K562 (cell line): ENCODE measurements around the gene SLC24A4.

Experiments used
- MTA1 ChIP-seq: fragments of 450-650 bp; IDR thresholded peaks from 2 replicates; pipeline ENCODE4 v1.6.1; 2017; ENCODE audit warnings: borderline replicate concordance
- MTA2 ChIP-seq: fragments of 450-650 bp; IDR thresholded peaks from 2 replicates; pipeline ENCODE4 v1.6.1; 2016; ENCODE audit warnings: low read depth
- MTA3 ChIP-seq: fragments of 450-650 bp; formaldehyde crosslinking; IDR thresholded peaks from 2 replicates; pipeline ENCODE4 v1.6.1; 2017; ENCODE audit warnings: mild to moderate bottlenecking, borderline replicate concordance
- NCOR1 ChIP-seq: fragments of 450-650 bp; IDR thresholded peaks from 2 replicates; pipeline ENCODE4 v1.6.1; 2016; ENCODE audit warnings: mild to moderate bottlenecking, moderate library complexity
- TAF1 ChIP-seq: IDR thresholded peaks from 2 replicates; pipeline ENCODE4 v1.6.1; 2011; ENCODE audit warnings: mild to moderate bottlenecking, low read length, moderate library complexity; ENCODE audit not compliant: insufficient read depth, control insufficient read depth, severe bottlenecking; ENCODE audit errors: extremely low read depth
- ZNF263 ChIP-seq: sonication (generic); formaldehyde crosslinking; IDR thresholded peaks from 2 replicates; pipeline ENCODE4 v1.8.0; 2022; ENCODE audit warnings: mild to moderate bottlenecking, missing genetic modification reagents, borderline replicate concordance
- TF ChIP-seq, protein P1 (sequence below): sonication (generic); formaldehyde crosslinking; IDR thresholded peaks from 2 replicates; pipeline ENCODE4 v1.8.0; 2022; ENCODE audit warnings: missing genetic modification reagents, mild to moderate bottlenecking, borderline replicate concordance
- TF ChIP-seq, protein P2 (sequence below), 3 experiments: IDR thresholded peaks in 2 of 3; conservative IDR thresholded peaks in 1 of 3; 2 replicates each; pipeline ENCODE4 v1.5.1; 2011 to 2012; ENCODE audit warnings: low read length in 3 of 3, mild to moderate bottlenecking in 3 of 3, control low read depth in 2 of 3, improper control_type of control experiment in 1 of 3, inconsistent platforms in 1 of 3, low read depth in 1 of 3, mixed read lengths in 1 of 3, moderate library complexity in 1 of 3; ENCODE audit not compliant: insufficient read depth in 2 of 3
- TF ChIP-seq, protein P3 (sequence below), 2 experiments: IDR thresholded peaks in 1 of 2; conservative IDR thresholded peaks in 1 of 2; 2 replicates each; pipeline ENCODE4 v1.6.1; 2016; ENCODE audit warnings: low read depth in 2 of 2, mild to moderate bottlenecking in 1 of 2, missing compliant biosample characterization in 1 of 2, missing genetic modification characterization in 1 of 2, moderate library complexity in 1 of 2
- TF ChIP-seq, protein P4 (sequence below), 2 experiments: fragments of 450-650 bp; formaldehyde crosslinking in 1 of 2; IDR thresholded peaks; 2 replicates each; pipeline versions ENCODE4 v1.4.0 to v1.6.1; 2014 to 2020; ENCODE audit warnings: mild to moderate bottlenecking in 2 of 2, borderline replicate concordance in 1 of 2, low read depth in 1 of 2

DNA sequence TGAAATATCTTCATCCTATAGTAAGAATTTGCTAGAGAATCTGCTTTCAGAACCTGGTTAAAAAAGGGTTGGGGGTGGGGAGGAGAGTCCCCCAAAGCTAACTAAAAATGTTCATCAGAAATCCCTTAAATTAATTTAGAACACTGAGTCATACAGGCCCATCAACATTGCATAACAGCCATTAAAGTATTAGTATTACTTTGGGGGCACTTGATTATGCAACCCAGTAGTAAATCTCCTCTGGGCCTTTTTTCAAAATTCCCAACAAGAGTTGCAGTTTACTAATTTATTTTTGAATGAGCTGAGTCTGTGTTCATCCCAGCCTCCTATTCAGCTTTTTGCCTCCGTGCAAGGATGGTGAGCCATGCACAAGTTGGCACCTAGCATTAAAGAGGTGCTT lies 8.8 kb upstream of the SLC24A4 start:
- no peak for TF ChIP-seq MTA3
- TF ChIP-seq, protein P1, sequence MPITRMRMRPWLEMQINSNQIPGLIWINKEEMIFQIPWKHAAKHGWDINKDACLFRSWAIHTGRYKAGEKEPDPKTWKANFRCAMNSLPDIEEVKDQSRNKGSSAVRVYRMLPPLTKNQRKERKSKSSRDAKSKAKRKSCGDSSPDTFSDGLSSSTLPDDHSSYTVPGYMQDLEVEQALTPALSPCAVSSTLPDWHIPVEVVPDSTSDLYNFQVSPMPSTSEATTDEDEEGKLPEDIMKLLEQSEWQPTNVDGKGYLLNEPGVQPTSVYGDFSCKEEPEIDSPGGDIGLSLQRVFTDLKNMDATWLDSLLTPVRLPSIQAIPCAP, result no peak
- no peak for TF ChIP-seq ZNF263 (CRISPR knock-in tag)
- TF ChIP-seq, protein P2, sequence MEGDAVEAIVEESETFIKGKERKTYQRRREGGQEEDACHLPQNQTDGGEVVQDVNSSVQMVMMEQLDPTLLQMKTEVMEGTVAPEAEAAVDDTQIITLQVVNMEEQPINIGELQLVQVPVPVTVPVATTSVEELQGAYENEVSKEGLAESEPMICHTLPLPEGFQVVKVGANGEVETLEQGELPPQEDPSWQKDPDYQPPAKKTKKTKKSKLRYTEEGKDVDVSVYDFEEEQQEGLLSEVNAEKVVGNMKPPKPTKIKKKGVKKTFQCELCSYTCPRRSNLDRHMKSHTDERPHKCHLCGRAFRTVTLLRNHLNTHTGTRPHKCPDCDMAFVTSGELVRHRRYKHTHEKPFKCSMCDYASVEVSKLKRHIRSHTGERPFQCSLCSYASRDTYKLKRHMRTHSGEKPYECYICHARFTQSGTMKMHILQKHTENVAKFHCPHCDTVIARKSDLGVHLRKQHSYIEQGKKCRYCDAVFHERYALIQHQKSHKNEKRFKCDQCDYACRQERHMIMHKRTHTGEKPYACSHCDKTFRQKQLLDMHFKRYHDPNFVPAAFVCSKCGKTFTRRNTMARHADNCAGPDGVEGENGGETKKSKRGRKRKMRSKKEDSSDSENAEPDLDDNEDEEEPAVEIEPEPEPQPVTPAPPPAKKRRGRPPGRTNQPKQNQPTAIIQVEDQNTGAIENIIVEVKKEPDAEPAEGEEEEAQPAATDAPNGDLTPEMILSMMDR (IDR thresholded peaks at IDR 0.05 in 2 of 3, conservative IDR thresholded peaks at IDR 0.05 in 1 of 3; ENCODE audit: insufficient read depth in 2 of 3, low read depth in 1 of 3, low read length in 3 of 3), result no peak
- no peak for TF ChIP-seq MTA2
- TF ChIP-seq, protein P3, sequence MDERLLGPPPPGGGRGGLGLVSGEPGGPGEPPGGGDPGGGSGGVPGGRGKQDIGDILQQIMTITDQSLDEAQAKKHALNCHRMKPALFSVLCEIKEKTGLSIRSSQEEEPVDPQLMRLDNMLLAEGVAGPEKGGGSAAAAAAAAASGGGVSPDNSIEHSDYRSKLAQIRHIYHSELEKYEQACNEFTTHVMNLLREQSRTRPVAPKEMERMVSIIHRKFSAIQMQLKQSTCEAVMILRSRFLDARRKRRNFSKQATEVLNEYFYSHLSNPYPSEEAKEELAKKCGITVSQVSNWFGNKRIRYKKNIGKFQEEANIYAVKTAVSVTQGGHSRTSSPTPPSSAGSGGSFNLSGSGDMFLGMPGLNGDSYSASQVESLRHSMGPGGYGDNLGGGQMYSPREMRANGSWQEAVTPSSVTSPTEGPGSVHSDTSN (CRISPR knock-in tag; IDR thresholded peaks at IDR 0.05; ENCODE audit: low read depth), result no peak
- TF ChIP-seq, protein P3 (tag; conservative IDR thresholded peaks at IDR 0.05; ENCODE audit: low read depth), result no peak
- TF ChIP-seq NCOR1, result no peak
- TF ChIP-seq, protein P4, sequence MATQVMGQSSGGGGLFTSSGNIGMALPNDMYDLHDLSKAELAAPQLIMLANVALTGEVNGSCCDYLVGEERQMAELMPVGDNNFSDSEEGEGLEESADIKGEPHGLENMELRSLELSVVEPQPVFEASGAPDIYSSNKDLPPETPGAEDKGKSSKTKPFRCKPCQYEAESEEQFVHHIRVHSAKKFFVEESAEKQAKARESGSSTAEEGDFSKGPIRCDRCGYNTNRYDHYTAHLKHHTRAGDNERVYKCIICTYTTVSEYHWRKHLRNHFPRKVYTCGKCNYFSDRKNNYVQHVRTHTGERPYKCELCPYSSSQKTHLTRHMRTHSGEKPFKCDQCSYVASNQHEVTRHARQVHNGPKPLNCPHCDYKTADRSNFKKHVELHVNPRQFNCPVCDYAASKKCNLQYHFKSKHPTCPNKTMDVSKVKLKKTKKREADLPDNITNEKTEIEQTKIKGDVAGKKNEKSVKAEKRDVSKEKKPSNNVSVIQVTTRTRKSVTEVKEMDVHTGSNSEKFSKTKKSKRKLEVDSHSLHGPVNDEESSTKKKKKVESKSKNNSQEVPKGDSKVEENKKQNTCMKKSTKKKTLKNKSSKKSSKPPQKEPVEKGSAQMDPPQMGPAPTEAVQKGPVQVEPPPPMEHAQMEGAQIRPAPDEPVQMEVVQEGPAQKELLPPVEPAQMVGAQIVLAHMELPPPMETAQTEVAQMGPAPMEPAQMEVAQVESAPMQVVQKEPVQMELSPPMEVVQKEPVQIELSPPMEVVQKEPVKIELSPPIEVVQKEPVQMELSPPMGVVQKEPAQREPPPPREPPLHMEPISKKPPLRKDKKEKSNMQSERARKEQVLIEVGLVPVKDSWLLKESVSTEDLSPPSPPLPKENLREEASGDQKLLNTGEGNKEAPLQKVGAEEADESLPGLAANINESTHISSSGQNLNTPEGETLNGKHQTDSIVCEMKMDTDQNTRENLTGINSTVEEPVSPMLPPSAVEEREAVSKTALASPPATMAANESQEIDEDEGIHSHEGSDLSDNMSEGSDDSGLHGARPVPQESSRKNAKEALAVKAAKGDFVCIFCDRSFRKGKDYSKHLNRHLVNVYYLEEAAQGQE (IDR thresholded peaks at IDR 0.05; ENCODE audit: borderline replicate concordance), result no peak
- TF ChIP-seq, protein P4 (CRISPR knock-in tag; IDR thresholded peaks at IDR 0.05; ENCODE audit: low read depth), result no peak
- no peak for TF ChIP-seq MTA1
- TF ChIP-seq TAF1, result no peak
